GM12872 (cell line): ENCODE results near the gene WNT1.

Source experiments
- CTCF ChIP-seq: IDR thresholded peaks from 3 replicates; pipeline ENCODE4 v1.5.1; 2011; ENCODE audit warnings: low read depth, mild to moderate bottlenecking, low read length, moderate library complexity; ENCODE audit not compliant: insufficient read depth

WNT1 gene

GRCh38 chr12:48970702-48971334 is 7.3 kb upstream of the WNT1 start:
- no peak for TF ChIP-seq CTCF

GRCh38 chr12:48972213-48972951 is 5.7 kb upstream of the WNT1 start:
- peak; percentile 30; the same call in 2 of the 3 replicates for TF ChIP-seq CTCF

- no peak; the same call in 2 of the 3 replicates for TF ChIP-seq CTCF
Measured at GRCh38 chr12:48972952-48973483, 5.1 kb upstream of the WNT1 start.

GRCh38 chr12:48973531-48973930 is 4.6 kb upstream of the WNT1 start:
- no peak for TF ChIP-seq CTCF

GRCh38 chr12:48973941-48974673 is 4.0 kb upstream of the WNT1 start:
- peak; percentile 81 for TF ChIP-seq CTCF

GRCh38 chr12:48977290-48978281 is 536 bp upstream of the WNT1 start:
- TF ChIP-seq CTCF, result peak; percentile 79
